Caco-2 (cell line): ENCODE data around the gene TMEM121B. TPM values are rescaled to one million over a fixed set of nuclear protein-coding genes. Genes with fewer than 3 reads are reported as not detected.

Experiments
- BruUV-seq: library from RNA; stranded (reverse); fragments of 400-500 nt; replicated peaks from 2 replicates; lab custom pipeline; 2021; lab: Mats Ljungman, UMichigan
- CTCF ChIA-PET: fragments of 300-600 bp; sonication (Branson Sonifier 250); formaldehyde crosslinking; loops from one replicate; lab custom pipeline; 2022; ENCODE audit warnings: antibody characterized with exemption; lab: Charles Lee
- POLR2A ChIA-PET: fragments of 300-600 bp; sonication (Branson Sonifier 250); formaldehyde crosslinking; loops from one replicate; lab custom pipeline; 2022; ENCODE audit warnings: antibody characterized with exemption; lab: Charles Lee
- DNase-seq, 2 experiments: peaks; one replicate each; pipeline versions ENCODE4 v3.0.0 to v3.0.0-alpha.2; 2020 to 2022
- H3K27me3 ChIP-seq: replicated peaks from 2 replicates; pipeline ENCODE4 v1.6.0; 2011; ENCODE audit warnings: low read length; ENCODE audit not compliant: control insufficient read depth, insufficient read depth
- H3K36me3 ChIP-seq: 2 replicates; pipeline ENCODE4 v1.5.1; 2011; ENCODE audit warnings: low read length; ENCODE audit not compliant: control insufficient read depth, insufficient read depth
- H3K4me1 ChIP-seq: fragments of 250-450 bp; sonication (Bioruptor Pico); 2 replicates; pipeline ENCODE4 v1.5.1; 2020; ENCODE audit warnings: mild to moderate bottlenecking
- H3K4me3 ChIP-seq: 2 replicates; pipeline ENCODE4 v1.5.1; 2011; ENCODE audit warnings: low read depth, mild to moderate bottlenecking, control low read depth, low read length
- H3K9me3 ChIP-seq: fragments of 250-450 bp; sonication (Bioruptor Pico); 2 replicates; pipeline ENCODE4 v1.5.1; 2020; ENCODE audit warnings: mild to moderate bottlenecking, moderate library complexity
- H3K27ac Mint-ChIP-seq: one replicate; pipeline ENCODE4 v1.8.0; 2022; ENCODE audit warnings: mixed read lengths; ENCODE audit not compliant: unreplicated experiment
- H3K27me3 Mint-ChIP-seq: one replicate; pipeline ENCODE4 v1.8.0; 2022; ENCODE audit warnings: mixed read lengths; ENCODE audit not compliant: insufficient read depth, unreplicated experiment
- H3K36me3 Mint-ChIP-seq: one replicate; pipeline ENCODE4 v1.8.0; 2022; ENCODE audit warnings: mild to moderate bottlenecking, mixed read lengths; ENCODE audit not compliant: insufficient read depth, unreplicated experiment
- H3K4me1 Mint-ChIP-seq: one replicate; pipeline ENCODE4 v1.8.0; 2022; ENCODE audit warnings: low read depth, mixed read lengths; ENCODE audit not compliant: unreplicated experiment
- H3K4me3 Mint-ChIP-seq: one replicate; pipeline ENCODE4 v1.8.0; 2022; ENCODE audit warnings: mild to moderate bottlenecking, moderate library complexity, mixed read lengths; ENCODE audit not compliant: unreplicated experiment
- H3K9me3 Mint-ChIP-seq: one replicate; pipeline ENCODE4 v1.8.0; 2022; ENCODE audit warnings: mixed read lengths; ENCODE audit not compliant: unreplicated experiment
- CTCF ChIP-seq, 2 experiments: fragments of 200-600 bp in 1 of 2; IDR thresholded peaks; 1 replicate in 1 of 2; 2 replicates in 1 of 2; pipeline versions ENCODE4 v1.5.1 to v1.8.0; 2011 to 2022; ENCODE audit warnings: antibody characterized with exemption in 1 of 2, control low read depth in 1 of 2, inconsistent platforms in 1 of 2, low read depth in 1 of 2, low read length in 1 of 2, mild to moderate bottlenecking in 1 of 2, moderate library complexity in 1 of 2; ENCODE audit not compliant: insufficient read depth in 1 of 2, severe bottlenecking in 1 of 2, unreplicated experiment in 1 of 2
- intact Hi-C: fragments of 100-400 bp; cut with micrococcal nuclease; formaldehyde crosslinking; loops from one replicate; pipeline ENCODE4 v1.10.0; 2022; ENCODE audit not compliant: unreplicated experiment
- total RNA-seq: library from RNA; stranded (reverse); gene quantifications from 2 replicates; pipeline ENCODE4 v1.2.3, GENCODE V29; 2022

The TMEM121B gene
- total RNA-seq, 1 experiment from 2014 or later: 0.82 TPM

- no peaks in the 10 kb centered on the region for H3K4me1 Mint-ChIP-seq
- Histone ChIP-seq H3K4me3 (no peak overlapping the region), H3K9me3 (no peaks in the 10 kb centered on the region), H3K27me3 (no peaks in the 10 kb centered on the region), H3K36me3 (no peaks in the 10 kb centered on the region), H3K4me1 (no peaks in the 10 kb centered on the region)
- intact Hi-C loops: no loop called here
- H3K4me3 Mint-ChIP-seq: no peak overlapping the region
- H3K27ac Mint-ChIP-seq: no peak overlapping the region
- ChIA-PET POLR2A (no interaction called here), CTCF (no interaction called here)
- no peaks in the 10 kb centered on the region for H3K27me3 Mint-ChIP-seq
- no peaks in the 10 kb centered on the region for H3K36me3 Mint-ChIP-seq
- TF ChIP-seq CTCF (IDR thresholded peaks at IDR 0.05; ENCODE audit: insufficient read depth in 1 of 2, low read depth in 1 of 2, low read length in 1 of 2, severe bottlenecking in 1 of 2, unreplicated experiment in 1 of 2): no peak
- no peaks in the 10 kb centered on the region for H3K9me3 Mint-ChIP-seq
- no TSS peak for BruUV-seq
- DNase-seq: no peak
Observed at GRCh38 chr22:17091851-17092250, 29.3 kb downstream of the TMEM121B start.

GRCh38 chr22:17090550-17090949 is 30.6 kb downstream of the TMEM121B start:
- no TSS peak for BruUV-seq
- H3K9me3 ChIP-seq: no peaks in the 10 kb centered on the region
- Mint-ChIP-seq H3K36me3 (no peaks in the 10 kb centered on the region), H3K27ac (no peak overlapping the region), H3K27me3 (no peaks in the 10 kb centered on the region), H3K4me3 (no peak overlapping the region), H3K4me1 (no peaks in the 10 kb centered on the region), H3K9me3 (no peaks in the 10 kb centered on the region)
- H3K4me1 ChIP-seq: no peaks in the 10 kb centered on the region
- H3K4me3 ChIP-seq: no peak overlapping the region
- intact Hi-C loops: no loop called here
- CTCF ChIA-PET: no interaction called here
- TF ChIP-seq CTCF (IDR thresholded peaks at IDR 0.05; ENCODE audit: insufficient read depth in 1 of 2, low read depth in 1 of 2, low read length in 1 of 2, severe bottlenecking in 1 of 2, unreplicated experiment in 1 of 2): no peak
- H3K36me3 ChIP-seq: no peaks in the 10 kb centered on the region
- H3K27me3 ChIP-seq: no peaks in the 10 kb centered on the region
- POLR2A ChIA-PET: no interaction called here
- no peak for DNase-seq

GRCh38 chr22:17087498-17088131 is 33.5 kb downstream of the TMEM121B start:
- ChIA-PET POLR2A (no interaction called here), CTCF (no interaction called here)
- H3K9me3 Mint-ChIP-seq: no peaks in the 10 kb centered on the region
- intact Hi-C loops: no loop called here
- no peak for DNase-seq
- no peak overlapping the region for H3K27ac Mint-ChIP-seq
- Histone ChIP-seq H3K4me3 (no peak overlapping the region), H3K36me3 (no peaks in the 10 kb centered on the region), H3K4me1 (no peaks in the 10 kb centered on the region), H3K9me3 (no peaks in the 10 kb centered on the region), H3K27me3 (no peaks in the 10 kb centered on the region)
- H3K36me3 Mint-ChIP-seq: no peaks in the 10 kb centered on the region
- no peaks in the 10 kb centered on the region for H3K27me3 Mint-ChIP-seq
- no peak for TF ChIP-seq CTCF (IDR thresholded peaks at IDR 0.05; ENCODE audit: insufficient read depth in 1 of 2, low read depth in 1 of 2, low read length in 1 of 2, severe bottlenecking in 1 of 2, unreplicated experiment in 1 of 2)
- H3K4me3 Mint-ChIP-seq: no peak overlapping the region
- peaks cover 8% of the 10 kb centered on the region for H3K4me1 Mint-ChIP-seq
- BruUV-seq: no TSS peak
